DMS79 (cell line): Measurements from ENCODE around the gene HSPBP1.
"Not testable (repeated sequence)": the region's sequence is repeated elsewhere in the genome, so short reads cannot be mapped to it uniquely, and the experiment has no call there.

ENCODE experiments used
- DNase-seq: peaks from one replicate; lab custom pipeline; 2025; lab: John Stamatoyannopoulos, UW

HSPBP1 gene

DNA sequence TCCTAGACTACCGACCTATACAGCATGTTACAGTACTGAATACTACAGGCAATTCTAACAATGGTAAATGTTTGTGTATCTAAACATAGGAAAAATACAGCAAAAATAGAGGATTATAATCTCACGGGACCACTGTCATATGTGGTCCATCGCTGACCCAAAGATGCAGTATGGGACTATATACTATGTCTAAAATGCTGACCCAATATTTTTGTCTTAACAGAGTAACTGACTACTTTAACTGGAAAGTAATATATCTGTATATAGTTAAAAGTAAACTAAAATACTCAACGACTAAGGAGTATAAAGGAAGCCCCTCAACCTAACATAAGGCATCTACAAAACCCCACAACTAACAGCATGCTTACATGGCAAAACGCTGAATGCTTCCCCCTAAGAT, 46.9 kb downstream of the HSPBP1 start:
- no peak for DNase-seq

DNA sequence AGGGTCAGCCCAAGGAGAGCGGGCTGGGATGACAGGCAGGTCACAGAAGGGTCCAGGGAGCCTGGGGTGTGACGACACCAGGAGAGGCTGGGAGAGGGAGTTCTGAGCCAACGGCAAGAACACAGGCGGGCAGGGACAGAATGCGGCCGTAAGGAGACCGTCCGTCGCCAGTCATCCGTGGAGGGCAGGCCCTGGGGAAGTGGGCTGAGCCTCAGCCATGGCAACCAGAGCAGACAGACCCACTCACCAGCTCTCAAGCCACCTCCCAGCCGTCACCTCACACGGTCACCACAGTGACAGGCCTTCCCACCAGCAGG, 47.7 kb downstream of the HSPBP1 start:
- DNase-seq, result peak; percentile 15

DNA sequence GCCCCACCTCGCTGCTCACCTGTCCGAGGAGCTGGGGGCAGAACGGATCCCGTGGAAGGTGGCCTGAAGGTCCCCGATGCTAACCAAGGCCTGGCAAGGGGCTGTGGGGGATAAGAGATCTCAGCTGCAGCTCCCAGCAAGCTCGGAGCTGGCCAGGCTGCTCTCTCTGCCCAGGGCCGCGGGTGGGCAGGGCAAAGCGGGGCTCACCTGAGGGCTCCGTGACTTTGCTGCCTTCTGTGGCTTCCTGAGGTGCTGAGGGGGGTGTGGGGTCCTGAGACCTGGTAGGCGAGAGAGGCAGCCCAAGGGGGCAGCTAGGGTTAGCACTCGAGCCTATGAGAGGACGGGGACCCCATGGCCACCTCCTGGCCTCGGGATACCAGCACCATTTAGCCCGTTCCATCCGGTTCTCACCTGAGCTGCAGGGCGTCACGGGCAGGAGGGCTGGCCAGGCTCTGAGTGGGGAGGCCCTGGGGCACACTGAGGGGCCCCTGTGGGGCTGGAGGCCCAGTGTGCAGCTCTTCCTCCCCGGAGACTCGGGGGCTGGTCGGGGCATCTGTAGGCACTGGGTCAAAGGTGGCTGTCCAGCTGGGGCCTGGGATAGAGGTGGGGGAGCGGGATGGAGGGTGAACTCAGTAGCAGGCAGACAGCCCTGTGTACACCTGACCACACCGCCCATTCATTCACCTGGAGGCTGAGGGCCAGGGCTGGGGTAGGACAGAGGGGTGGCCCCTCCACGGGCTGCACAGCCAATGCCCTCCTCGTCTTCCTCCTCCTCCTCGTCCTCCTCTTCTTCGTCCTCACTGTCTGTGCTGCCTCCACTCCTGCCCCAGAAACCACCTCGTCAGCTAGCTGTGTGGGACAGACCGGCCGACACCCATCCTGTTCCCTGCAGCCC, 48.3 kb downstream of the HSPBP1 start:
- no peak for DNase-seq

DNA sequence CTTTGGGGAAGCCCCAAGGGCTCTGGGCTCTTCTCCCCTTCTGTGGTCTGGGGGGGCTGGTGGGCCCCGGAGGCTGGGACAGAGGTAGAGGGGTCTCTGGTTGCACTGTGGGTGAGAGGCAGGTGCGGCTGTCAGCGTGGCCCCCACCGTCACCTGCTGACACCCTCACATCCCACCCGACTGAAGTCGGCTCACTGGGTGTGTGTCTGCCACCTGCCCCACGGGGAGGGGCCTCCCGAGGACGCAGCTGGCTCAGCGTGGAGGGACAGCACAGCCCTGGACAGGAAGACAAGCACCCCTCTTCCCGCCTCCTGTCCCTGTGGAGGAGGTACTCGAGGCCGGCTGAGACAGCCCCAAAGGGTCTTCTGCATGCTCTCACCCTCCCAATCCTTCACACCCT, 49.1 kb downstream of the HSPBP1 start:
- DNase-seq, result no peak

DNA sequence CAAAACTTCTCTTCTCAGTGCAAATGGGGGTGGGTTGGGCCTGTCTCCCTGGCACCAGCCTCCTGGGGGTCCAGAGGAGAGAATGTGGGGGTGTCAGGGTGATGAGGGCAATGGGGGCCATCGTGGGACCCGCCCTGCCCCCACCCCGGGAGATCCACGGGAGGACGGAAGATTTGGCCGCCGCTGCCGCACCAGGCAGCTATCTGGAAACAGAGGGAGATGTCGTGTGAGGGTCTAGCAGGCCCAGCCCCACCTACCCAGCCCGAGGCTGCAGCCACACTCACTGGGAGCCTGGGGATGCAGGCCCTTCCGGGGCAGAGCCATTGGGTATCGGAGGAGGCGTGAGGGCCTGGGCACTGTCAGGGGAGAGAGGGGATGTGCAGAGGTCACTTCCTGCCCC, 49.6 kb downstream of the HSPBP1 start:
- no peak for DNase-seq

DNA sequence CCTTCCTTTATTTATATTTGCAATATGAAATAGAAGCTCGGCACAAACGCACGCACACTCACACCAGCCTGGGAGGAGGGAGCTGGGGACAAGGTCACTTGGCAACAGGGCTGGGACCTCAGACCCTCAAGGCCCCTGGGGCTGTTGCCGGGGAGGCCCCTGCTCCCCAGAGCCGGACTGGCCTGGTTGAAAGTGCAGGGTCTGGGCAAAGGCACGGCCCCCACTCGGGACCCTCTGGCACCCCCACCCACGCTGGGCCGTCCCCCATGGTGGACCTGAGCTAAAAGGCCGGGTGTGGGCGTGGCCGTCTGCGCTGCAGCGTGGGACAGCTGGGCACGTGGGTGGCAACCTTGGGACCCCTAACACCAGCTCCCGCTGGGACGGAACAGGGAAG, 50.1 kb downstream of the HSPBP1 start:
- no peak for DNase-seq

DNA sequence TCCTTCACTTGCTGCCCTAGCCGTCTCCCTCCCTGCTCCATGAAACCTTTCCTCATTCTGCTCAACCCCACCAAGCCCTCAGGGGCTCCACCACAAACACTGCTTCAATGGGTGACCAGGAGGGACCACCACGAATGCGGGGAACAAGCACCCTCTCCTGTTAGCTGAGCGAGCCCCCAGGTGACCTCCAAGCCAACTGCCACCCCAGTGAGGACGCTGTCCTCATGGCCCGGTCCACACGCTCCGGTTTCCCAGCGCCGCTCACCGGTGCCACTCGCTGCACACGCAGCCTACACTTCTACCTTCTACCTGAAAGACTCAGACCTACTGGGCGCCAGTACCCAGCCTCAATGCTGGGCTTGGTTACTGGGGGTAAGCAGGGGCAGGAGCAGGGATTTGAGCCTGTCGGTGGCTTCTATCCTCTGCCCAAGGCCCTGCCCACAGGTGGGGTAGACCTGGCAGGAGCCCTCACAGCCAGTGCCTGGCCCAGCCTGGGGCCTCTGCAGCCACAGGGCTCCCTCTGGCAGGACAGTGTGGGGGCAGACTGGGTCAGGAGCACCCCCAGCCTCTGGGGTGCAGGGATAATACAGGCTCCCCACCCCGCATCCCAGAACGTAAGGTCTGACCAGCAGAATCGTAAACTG, 50.6 kb downstream of the HSPBP1 start:
- no peak for DNase-seq

DNA sequence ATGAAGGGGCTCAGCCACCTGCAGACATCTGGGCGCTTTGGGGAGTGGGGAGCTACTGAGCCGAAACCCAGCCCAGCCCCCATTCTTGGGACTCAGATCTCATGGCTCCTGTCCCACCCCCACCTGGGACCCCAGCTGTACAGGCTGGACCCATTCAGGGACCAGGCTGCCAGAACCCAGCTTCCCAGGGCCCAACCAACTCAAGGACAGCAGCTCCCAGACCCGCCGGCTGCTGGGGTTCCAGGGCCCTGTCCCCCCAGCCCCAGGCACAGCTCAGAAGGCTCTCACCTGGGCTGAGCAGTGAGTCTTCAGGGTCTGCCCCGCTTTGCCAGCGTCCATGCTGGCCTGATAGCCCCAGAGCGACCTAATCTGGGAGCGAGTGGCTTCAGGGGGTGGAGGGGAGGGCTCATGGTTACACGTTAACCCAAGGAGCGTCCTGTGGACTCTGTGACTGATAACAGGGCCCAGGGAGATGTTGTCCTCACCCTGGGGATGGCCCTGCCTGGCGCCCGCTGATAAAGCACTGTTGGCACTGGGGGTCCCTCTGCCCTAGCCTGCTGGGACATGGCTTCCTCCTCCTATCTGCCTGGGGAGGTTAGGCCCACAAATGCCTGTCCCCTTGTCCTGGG, 51.4 kb downstream of the HSPBP1 start, which contains the start of gene TMEM86B:
TSS of gene TMEM86B (minus strand) at position 361 of the 629 bp plus-strand sequence. CDS start at position 339, 22 bp downstream.
- no peak for DNase-seq

DNA sequence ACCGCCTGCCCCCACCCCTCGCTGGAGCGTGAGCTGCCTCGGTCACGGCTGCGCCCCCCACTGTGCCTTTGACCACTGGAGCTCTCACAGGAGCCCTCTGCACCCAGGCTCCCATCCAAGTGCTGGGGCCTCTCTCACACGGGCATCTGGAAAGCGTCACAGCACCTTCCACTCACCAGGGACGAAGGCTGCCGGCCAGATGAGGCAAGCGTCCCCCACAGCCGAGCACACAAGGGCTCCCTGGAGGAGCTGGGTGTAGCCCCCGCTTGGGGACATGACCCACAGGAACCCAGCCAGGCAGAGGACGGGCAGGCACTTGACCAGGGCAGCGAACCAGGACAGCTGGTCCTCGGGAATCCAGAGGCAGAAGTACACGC, 51.9 kb downstream of the HSPBP1 start:
- DNase-seq, result no peak

DNA sequence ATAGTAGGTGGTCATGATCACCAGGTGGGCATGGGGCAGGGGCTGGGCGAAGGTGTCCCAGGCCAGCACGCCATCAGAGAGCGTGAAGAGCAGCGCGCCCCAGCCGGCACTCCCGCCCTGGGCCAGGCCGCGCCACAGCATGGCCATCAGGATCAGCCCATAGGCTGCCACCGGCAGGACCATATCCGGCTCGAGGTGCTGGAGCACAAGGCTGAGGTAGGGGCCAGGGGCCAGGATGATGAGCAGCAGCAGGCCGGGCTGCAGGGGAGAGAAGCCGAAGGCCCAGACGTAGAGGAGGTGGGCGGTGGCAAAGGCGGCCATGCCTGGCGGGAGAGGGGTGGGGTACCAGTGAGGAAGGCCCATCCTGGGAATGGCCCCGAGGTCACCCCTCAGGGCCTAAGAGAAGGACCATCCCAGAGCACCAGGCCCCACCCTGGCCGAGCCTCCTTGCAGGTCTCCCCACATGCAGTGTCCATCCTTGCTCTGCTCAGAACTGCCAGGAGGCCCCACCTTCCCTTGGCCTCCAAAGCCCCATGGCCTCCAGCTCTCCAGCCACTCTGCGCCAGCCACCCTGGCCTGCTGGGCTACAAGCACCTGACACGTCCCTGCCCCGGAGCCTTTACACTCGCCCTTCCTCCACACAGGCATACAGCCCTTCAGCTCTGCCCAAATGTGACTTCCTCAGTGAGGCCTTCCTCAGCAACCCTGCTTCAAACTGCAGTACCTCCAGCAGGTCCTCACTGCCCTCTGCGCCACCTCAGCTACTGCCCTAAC, 52.5 kb downstream of the HSPBP1 start:
- DNase-seq, result no peak

DNA sequence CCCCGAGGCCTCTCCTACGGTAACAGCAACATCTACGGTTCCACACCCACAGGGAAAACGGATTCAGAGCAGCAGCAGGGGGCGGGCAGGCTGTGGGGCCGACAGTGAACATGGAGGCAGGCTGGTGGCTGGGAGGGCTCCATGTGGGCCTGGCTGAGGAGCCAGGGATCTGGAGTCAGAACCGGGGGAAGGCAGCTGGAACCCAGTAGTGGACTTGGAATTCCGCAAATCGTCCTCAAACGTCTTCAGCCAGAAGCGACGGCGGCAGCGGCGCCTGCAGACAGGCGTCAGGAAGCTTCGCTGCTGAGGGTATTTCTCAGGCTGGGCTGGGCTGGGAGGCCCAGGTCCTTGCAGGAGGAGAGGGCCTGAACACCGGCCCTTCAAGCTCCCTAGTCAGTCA, 53.1 kb downstream of the HSPBP1 start:
- no peak for DNase-seq

DNA sequence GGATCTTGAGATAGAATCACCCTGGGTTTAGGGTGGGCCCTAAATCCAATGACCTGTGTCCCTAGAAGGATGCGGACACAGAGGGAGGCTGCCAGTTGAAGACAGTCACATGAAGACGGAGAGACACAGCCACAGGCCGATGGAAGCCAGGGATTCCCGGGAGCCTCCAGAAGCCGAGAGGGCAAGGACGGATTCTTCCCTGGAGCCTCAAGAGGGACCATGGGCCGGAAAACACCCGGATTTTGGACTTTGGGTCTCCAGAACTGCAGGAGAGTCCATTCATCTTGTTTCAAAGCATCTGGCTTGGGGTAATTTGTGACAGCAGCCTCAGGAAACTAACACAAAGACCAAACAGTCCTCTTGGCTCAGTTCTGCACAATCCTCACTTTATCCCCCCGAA, 53.6 kb downstream of the HSPBP1 start:
- DNase-seq, result no peak

DNA sequence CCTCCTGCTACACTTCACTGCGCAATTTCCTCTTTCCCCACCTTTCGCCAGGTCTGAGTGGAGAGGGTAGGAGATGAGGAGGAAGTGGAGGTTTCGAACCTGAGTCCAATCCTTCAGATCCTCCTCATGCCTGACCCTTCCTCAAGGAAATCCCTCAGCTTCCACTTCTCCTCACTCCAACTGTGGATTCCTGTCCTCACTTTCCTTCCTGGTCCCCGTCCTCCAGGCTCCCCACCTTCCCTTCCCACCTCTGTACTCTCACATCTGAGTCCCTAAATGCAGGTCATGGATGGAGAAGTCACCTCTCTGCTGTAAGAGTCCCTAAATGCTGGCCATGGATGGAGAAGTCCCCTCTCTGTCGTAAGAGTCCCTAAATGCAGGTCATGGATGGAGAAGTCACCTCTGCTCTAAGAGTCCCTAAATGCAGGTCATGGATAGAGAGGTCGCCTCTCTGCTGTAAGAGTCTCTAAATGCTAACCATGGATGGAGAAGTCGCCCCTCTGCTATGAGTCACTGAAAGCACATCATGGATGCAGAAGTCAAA, 54.4 kb downstream of the HSPBP1 start:
- no peak for DNase-seq

DNA sequence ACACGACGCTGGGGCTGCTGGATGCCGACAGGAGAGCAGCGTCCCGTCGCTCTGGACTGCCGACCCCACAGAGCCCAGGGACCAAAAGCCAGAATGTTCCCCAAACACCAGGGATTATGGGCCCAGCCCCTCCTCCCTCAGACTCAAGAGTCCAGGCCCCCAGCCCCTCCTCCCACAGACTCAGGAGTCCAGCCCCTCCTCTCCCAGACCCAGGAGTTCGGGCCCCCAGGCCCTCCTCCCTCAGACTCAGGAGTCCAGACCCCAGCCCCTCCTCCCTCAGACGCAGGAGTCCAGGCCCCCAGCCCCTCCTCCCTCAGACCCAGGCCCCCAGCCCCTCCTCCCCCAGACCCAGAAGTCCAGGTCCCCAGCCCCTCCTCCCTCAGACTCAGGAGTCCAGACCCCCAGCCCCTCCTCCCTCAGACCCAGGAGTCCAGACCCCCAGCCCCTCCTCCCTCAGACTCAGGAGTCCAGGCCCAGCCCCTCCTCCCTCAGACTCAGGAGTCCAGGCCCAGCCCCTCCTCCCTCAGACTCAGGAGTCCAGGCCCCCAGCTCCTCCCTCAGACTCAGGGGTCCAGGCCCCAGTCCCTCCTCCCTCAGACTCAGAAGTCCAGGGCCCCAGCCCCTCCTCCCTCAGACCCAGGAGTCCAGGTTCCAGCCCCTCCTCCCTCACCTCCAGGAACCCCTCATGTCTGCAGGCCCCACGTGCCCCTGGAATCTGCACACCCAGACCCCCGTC, 55.1 kb downstream of the HSPBP1 start:
- not testable (repeated sequence) for DNase-seq

DNA sequence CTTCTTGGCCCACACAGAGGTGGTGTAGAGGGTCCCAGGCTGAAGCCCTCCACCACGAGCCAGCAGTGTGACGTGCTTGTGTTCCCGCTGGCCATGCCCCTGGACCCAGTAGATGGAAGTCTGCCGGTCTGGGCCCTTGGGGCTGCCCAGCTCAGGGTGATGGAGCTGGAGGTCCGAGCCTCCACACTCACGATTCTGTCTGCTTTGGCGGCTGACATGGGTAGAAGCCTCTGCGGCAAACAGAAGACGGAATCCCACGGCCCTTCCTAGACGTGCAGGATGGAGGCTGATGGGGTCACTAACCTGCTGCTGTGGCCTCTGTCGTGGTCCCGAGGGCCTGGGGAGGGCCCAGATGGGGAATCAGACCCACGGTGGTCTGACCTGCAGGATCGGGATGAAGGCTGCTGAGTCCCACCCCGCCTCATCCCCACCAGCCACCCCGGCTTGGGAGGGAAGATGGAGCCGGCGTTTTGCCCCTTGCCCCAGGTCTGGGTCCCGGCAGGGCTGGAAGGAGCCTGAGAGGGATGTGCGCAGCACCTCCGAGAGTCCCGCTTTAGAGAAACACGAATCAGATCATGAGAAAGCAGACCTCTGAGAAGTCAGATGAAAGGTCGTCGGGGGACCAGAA, 55.8 kb downstream of the HSPBP1 start:
- no peak for DNase-seq

DNA sequence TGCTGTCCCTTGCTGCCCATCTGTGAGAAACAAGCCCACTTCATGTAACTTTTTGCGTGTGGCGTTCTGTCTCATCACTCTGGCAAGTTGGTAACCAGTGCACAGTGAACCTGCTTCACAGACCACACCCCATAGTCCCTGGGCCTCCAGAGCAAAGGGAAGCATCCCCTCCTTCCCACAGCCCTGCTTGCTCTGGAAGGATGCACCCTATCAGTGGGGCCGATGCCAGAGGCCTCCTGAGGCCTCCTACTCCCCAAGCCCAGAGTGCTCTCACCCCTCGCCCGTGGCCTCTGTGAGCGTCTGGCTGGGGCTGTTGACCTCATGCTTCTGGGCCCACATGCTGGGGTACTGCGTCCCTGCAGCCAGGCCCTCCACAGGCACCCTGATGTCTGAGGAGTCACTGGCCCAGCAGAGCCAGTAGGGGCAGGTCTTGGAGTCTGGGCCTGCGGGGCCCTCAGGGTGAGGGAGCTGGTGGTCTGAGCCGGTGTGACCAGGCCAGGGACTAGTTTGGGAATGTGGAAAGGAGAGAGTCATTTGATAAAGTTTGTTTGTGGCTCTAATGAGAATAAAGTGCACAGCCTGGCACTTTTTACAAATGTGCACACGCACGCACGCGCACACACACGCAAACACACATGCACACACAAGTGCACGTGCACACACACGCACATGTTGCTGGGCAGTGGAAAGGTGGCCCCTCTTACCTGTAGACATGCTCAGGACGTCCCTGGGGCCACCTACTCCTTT, 56.4 kb downstream of the HSPBP1 start:
- no peak for DNase-seq

DNA sequence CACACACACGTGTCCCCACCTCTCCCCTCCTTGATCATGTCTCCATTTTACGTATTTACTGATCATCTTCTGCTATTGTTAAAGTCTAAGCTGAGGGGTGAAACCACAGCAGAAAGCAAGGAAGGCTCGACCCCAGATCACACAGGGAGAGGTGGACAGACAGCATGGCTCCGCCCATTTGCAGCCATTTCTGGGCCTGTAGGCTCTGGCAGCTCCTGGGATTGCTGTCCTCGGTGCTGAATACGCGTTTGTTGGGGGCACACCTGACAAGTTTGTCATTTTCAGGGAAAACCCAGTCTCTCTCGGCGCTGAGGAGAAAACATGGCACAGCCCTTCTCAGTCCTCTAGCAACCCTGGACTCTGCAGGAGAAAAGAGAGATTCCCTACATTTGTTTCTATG, 59.4 kb downstream of the HSPBP1 start:
- DNase-seq, result no peak

DNA sequence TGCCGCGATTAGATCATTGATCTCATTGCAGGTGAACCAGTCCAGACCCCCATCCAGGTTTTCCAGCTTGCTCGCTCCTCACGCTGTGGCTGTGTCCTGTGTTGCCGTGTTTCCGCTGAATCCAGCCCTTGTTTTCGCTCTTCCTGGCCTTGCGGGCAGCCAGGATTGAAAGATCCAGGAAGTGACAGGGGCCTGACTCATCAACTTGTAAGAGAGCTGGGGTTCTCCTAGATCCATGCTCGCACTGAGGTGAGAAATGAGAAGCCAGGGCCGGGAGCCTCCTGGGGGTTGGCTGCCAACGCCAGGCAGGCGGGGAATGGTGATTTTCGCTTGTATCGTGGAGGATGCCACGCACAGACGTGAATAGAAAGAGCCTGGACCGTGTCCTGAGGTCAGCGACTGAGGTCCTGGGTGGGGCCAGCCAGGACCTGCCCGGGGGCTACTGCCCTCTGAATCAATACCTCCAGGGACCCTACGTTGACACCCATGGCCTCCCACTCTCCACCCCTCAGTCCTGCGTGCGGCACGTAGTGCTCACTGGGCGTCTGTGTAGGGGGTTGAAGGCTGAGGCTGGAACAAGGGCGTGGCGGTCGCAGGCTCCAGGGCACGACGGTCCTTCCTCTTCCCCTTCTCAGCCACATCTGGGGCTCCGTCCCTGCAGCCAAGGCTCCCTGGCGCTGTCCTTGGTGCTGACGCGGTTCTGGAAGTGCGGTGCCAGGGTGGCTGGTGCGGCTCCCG, 63.3 kb downstream of the HSPBP1 start:
- peak; percentile 95 for DNase-seq

DNA sequence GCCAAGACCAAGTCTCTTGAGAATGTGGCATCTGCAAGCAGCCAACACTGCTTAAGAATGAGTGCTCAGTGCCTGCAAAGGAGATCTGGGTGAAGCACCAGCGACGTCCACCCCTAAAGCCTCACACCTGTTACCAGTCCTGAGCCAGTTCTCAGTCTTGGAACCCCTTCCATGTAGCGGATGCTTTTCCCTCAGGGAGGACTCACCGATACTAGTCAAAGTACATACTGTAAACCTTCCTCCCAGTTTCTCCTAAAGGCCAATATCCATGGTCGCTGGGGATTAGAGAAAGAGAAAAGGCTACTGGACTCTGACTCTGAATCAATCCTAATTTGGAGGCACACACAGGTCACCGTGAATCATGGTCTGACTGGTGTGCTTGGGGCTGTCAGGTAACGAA, 66.4 kb downstream of the HSPBP1 start:
- no peak for DNase-seq

DNA sequence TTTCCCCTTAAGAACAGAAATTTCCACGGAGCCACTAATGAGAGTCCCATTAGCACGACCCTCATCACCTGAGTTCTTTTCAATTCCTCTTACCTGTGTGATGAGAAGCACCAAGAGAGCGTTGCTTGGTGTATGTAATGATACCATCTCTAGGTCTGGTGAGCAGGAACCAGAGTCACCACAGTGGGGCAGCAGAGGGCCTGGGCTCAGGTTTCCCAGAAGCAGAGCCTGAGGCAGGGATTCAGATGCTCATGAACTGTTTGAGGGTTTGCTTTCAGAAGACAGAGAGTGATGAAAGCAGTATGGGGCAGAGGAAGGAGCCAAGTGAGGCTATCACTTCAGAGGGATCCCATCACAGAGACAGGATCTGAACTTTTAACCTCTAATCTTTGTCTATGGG, 67.5 kb downstream of the HSPBP1 start:
- DNase-seq, result no peak
